ENCODE data around the gene EVC2.
"Not testable (repeated sequence)": the region's sequence is repeated elsewhere in the genome, so short reads cannot be mapped to it uniquely, and the experiment has no call there.

EVC2 gene

DNA sequence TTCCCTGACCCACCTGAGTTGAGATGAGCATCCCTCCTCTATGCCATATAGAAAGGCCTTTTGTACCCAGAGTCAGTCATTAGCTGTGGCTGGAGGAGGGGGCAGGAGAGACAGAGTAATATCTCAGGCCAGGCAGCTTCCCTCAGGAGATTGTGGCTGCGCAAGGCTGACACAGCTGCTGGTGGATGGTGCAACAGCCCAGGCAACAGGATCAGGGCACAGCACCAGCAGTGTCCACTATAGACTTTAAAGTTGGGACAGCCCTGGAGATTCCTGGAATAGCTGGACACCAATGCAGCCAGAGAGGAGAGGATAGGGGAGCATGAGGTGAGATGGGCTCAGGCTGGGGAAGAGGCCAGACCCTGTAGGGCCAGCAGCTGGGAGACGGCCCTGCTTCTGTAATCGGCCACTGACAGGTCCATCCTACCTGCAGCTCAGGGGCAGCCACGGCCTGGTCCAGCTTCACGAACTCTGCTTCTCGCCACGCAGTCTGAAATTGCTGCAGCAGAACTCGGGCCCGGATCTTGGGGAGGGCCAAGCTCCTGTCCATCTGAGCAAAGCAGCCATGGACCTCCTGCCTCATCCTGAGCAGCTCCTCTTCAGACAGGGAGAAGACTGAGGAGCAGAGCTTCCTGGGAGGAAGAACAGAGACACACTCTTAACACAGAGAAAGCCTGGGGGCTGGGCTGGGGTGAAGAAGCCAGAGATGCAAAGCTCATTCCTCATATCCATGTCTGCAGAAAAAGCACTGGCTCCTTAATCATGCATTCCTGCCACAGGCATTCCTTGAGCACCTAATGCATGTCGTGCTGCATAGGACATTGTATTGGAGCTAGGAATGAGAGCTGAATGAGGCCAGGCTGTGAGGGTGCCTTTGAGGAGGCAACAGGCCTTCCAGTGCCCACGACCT is 90.1 kb downstream of the EVC2 start:
- H3K4me1 Mint-ChIP-seq (ENCODE audit: low read depth), result no peaks in the 10 kb centered on the region
- no peaks in the 10 kb centered on the region for H3K27me3 Mint-ChIP-seq
- no peaks in the 10 kb centered on the region for H3K36me3 Mint-ChIP-seq (ENCODE audit: low read depth)
- H3K27ac Mint-ChIP-seq, result no peak overlapping the region
- no peak overlapping the region for H3K4me3 Mint-ChIP-seq
- no peaks in the 10 kb centered on the region for H3K9me3 Mint-ChIP-seq

DNA sequence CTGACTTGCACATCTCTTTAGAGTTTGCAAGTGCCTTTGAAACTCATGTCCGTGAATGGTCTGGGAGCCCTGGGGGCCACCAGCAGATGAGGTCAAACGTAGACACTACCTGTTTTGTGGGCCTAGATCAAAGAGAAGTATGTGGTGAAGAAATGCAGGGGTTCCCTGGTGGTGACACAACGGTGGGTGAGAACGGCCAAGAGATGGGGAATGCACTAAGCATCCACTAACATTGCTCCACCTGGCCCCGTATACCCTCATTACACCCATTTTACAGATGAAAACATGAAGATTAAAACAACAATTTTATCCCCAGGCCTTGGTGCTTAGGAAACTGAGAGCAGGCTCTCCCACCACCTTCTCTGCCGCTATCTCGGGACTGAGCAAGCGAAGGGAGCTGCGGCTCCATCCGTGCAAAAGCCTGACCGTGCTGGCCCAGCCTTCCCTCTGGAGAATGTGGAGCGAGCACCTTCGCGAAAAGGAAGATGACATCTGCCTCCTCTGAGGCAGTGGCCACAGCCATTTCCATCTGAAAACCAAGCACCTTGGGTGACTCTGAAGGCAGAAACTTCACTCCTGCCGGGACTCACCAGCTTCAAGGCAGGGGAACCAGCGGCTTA is 91.9 kb downstream of the EVC2 start:
- Mint-ChIP-seq H3K4me3 (no peak overlapping the region), H3K36me3 (ENCODE audit: low read depth) (no peaks in the 10 kb centered on the region), H3K27me3 (no peaks in the 10 kb centered on the region), H3K4me1 (ENCODE audit: low read depth) (no peaks in the 10 kb centered on the region), H3K9me3 (no peaks in the 10 kb centered on the region), H3K27ac (no peak overlapping the region)

DNA sequence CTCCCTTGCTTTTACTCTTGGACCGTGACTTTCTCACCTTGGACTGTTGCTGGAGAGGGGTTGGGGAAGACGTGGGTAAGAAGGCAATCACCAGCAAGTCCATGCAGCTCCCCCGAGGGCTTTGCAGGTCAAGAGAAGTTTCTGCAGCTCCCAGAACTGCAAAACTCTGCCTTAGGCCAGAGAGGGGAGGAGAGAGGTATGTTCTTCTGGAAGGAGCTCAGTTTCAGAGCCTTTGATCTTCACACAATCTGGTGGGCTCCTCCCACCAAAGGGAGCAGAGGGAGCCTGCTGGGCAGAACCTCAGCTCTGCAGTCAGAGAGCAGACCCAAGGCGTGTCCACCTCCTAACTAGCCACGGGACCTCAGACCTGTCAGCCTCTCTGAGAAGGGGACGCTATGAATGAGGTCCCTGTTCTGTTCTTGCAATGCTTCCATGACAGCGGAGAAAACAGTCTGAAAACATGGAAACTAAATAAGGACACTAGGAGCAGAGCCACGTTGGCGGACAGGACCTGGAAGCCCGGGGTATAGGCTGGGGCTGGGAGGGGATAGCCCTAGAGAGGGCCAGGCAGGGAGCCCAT is 92.8 kb downstream of the EVC2 start:
- Mint-ChIP-seq H3K4me3 (no peak overlapping the region), H3K9me3 (no peaks in the 10 kb centered on the region), H3K27ac (no peak overlapping the region), H3K27me3 (no peaks in the 10 kb centered on the region), H3K4me1 (ENCODE audit: low read depth) (no peaks in the 10 kb centered on the region), H3K36me3 (ENCODE audit: low read depth) (no peaks in the 10 kb centered on the region)

DNA sequence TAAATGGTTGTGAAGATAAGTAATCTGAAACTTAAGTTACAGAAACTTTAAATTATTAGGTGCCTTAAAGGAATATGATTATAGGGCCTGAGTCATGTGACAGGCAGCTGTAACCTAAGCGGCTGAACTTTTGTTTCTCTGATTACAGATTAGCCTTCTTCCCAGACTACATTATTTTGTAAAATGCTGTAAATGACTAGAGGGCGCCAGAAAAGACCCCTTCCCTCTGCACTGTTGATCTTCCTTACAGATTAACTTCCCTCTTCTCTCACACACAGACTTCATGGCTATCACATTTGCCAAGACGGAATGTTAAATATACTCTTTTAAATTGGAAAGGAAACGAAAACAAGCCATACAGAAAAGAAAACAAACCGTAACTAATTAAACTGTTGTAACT is 96.6 kb downstream of the EVC2 start:
- H3K27me3 Mint-ChIP-seq, result no peaks in the 10 kb centered on the region
- H3K4me3 Mint-ChIP-seq, result no peak overlapping the region
- H3K36me3 Mint-ChIP-seq (ENCODE audit: low read depth), result no peaks in the 10 kb centered on the region
- no peaks in the 10 kb centered on the region for H3K9me3 Mint-ChIP-seq
- H3K27ac Mint-ChIP-seq, result no peak overlapping the region
- H3K4me1 Mint-ChIP-seq (ENCODE audit: low read depth), result no peaks in the 10 kb centered on the region

DNA sequence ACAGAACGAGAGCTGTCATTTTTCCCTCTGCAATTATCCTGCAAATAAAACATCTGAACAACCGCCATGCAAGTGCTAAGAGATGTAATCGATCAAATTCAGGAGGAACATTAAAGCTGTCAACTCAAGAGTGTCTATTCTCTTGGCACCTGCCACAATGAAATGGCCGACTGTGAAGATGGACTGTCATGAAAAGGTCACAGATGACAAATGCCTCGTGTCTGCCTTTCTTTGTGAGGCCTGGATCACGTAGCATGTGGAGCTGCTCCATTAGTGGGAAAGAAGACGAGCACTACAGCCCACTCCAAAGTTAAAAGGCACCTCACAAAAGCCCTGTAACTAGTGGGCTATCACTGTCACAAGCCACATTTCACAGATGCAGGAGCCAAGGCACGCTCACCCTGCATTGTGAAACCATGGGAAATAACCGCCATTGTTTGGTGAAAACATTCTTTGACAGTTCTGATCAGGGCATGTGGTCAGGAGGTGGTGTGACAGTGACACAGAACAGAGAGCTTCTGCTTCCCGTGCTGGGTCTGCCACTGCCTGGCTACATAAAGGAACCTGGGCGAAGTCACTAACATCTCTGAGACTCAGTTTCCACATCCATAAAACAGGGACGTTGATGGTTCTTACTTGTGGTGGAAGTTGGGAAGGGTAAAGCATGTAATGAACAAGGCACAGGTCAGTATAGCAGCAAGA is 98.9 kb downstream of the EVC2 start:
- H3K4me1 Mint-ChIP-seq (ENCODE audit: low read depth), result no peaks in the 10 kb centered on the region
- no peaks in the 10 kb centered on the region for H3K27me3 Mint-ChIP-seq
- H3K27ac Mint-ChIP-seq, result no peak overlapping the region
- H3K4me3 Mint-ChIP-seq, result no peak overlapping the region
- no peaks in the 10 kb centered on the region for H3K36me3 Mint-ChIP-seq (ENCODE audit: low read depth)
- no peaks in the 10 kb centered on the region for H3K9me3 Mint-ChIP-seq

DNA sequence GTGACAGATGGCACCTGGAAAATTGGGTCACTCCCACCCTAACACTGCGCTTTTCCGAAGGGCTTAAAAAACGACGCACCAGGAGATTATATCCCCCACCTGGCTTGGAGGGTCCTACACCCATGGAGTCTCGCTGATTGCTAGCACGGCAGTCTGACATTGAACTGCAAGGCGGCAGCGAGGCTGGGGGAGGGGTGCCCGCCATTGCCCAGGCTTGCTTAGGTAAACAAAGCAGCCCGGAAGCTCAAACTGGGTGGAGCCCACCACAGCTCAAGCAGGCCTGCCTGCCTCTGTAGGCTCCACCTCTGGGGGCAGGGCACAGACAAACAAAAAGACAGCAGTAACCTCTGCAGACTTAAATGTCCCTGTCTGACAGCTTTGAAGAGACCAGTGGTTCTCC is 114.5 kb downstream of the EVC2 start:
- not testable (repeated sequence) for H3K36me3 Mint-ChIP-seq (ENCODE audit: low read depth); H3K4me3 Mint-ChIP-seq; H3K27ac Mint-ChIP-seq

DNA sequence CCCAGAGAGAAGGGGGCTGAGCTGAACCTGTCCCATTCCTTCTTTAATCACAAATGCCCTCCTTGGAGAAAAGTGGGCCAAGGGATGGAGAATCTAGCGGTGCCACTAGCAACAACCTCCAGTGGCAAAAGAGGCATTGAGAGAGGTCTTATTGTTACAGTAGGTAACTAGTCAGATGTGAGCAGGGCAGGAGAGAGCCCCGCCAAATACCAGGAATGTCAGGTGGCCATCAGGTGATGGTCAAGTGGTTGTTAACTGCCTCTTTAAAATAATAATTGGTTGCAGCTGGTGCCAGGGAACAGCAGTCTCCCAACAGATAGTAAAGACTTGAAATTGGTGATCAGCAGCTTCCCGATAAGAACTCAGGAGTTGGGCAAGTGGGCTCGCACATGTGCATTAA is 116.1 kb downstream of the EVC2 start:
- no peak overlapping the region for H3K4me3 Mint-ChIP-seq
- H3K9me3 Mint-ChIP-seq, result peaks cover 27% of the 10 kb centered on the region
- H3K4me1 Mint-ChIP-seq (ENCODE audit: low read depth), result no peaks in the 10 kb centered on the region
- no peak overlapping the region for H3K27ac Mint-ChIP-seq
- peaks cover 4% of the 10 kb centered on the region for H3K36me3 Mint-ChIP-seq (ENCODE audit: low read depth)
- H3K27me3 Mint-ChIP-seq, result peaks cover 3% of the 10 kb centered on the region

More for the DNA sequence above, 114.5 kb downstream of the EVC2 start:
- H3K4me1 Mint-ChIP-seq (ENCODE audit: low read depth); H3K27me3 Mint-ChIP-seq: not testable (repeated sequence)
- H3K9me3 Mint-ChIP-seq, result peaks cover 19% of the 10 kb centered on the region

DNA sequence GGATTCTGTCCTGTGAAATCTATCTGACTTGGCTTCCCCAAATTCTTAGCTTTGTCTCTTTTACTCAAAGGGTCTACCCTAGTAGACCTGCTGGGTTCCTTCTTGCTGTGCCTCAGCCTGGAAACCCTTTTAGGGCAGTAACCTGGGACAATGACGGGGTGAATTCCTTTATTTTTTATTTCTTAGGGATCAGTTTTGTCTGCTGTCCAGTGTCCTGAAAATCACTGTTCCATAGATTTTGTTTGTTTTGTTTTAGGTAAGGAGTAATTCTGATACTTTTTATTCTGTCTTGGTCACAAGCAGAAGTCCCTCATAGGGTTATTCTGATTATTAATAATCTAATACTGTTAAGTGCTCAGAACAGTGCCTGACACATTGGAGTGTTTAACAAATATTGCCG is 118.9 kb downstream of the EVC2 start:
- no peaks in the 10 kb centered on the region for H3K36me3 Mint-ChIP-seq (ENCODE audit: low read depth)
- H3K27me3 Mint-ChIP-seq, result peaks cover 3% of the 10 kb centered on the region

DNA sequence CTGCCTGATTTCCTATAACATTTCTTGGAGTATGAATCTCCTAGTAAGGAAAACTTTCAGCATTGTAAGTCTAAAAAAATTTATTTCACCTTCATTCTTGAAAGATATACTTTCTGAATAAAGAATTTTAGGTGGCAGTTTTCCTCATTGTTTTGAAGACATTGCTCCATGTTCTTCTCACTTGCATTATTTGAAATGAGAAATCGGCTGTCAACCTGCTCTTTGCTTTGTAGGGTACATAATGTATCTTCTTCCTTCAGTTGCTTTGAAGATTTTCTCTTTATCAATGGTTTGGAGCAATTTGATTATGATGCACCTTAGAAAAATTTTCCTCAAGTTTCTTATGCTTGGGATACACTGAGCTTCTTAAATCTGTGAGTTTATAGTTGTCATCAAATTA is 120.3 kb downstream of the EVC2 start:
- H3K27me3 Mint-ChIP-seq, result peaks cover 3% of the 10 kb centered on the region
- H3K36me3 Mint-ChIP-seq (ENCODE audit: low read depth), result no peaks in the 10 kb centered on the region
- peaks cover 19% of the 10 kb centered on the region for H3K9me3 Mint-ChIP-seq
- no peak overlapping the region for H3K4me3 Mint-ChIP-seq
- H3K27ac Mint-ChIP-seq, result no peak overlapping the region
- no peaks in the 10 kb centered on the region for H3K4me1 Mint-ChIP-seq (ENCODE audit: low read depth)

More for the DNA sequence above, 118.9 kb downstream of the EVC2 start:
- H3K4me3 Mint-ChIP-seq, result no peak overlapping the region
- no peaks in the 10 kb centered on the region for H3K4me1 Mint-ChIP-seq (ENCODE audit: low read depth)
- peaks cover 18% of the 10 kb centered on the region for H3K9me3 Mint-ChIP-seq
- no peak overlapping the region for H3K27ac Mint-ChIP-seq

DNA sequence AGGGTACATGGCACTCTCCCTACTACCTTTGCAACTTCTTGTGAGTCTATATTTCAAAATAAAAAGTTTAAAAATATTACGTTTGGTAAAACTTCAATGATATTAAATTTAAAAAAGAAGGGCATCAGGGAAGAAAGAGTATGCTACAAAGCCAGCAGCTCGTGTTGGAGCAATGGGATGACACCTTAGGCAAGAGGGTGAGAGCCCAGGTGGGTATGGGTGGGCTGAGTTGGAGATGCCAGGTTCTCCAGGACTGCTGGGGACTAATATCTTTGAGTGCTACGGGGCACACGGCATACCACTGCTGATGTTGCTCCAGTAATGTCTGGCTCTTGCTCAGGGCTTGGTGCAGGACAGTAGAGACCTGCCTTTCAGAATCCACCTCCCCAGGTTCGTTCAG is 132.4 kb downstream of the EVC2 start:
- H3K4me1 Mint-ChIP-seq (ENCODE audit: low read depth), result no peaks in the 10 kb centered on the region
- no peaks in the 10 kb centered on the region for H3K27me3 Mint-ChIP-seq
- H3K4me3 Mint-ChIP-seq, result no peak overlapping the region
- peaks cover 3% of the 10 kb centered on the region for H3K9me3 Mint-ChIP-seq
- H3K36me3 Mint-ChIP-seq (ENCODE audit: low read depth), result no peaks in the 10 kb centered on the region
- no peak overlapping the region for H3K27ac Mint-ChIP-seq

DNA sequence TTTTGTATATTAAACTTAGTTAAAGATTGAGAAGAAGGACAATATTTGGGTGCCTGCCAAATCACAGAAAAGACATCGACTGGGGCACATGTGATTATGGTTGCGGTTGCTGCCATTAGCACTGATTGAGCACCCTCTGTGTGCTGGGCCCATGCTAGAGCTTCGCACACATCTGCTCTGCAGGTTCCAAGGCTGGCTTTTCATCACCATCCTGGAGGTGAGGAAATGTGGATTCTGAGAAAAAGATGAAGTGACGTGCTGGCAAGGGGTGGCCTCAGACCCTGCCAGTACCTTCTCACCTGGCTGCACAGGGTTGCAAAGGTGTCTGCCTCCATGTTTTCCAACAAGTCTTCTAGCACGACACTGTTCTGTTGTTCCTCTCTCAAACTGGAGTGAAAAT is 134.0 kb downstream of the EVC2 start:
- H3K4me3 Mint-ChIP-seq, result no peak overlapping the region
- no peaks in the 10 kb centered on the region for H3K27me3 Mint-ChIP-seq
- H3K27ac Mint-ChIP-seq, result no peak overlapping the region
- H3K36me3 Mint-ChIP-seq (ENCODE audit: low read depth), result no peaks in the 10 kb centered on the region
- H3K9me3 Mint-ChIP-seq, result no peaks in the 10 kb centered on the region
- H3K4me1 Mint-ChIP-seq (ENCODE audit: low read depth), result no peaks in the 10 kb centered on the region

DNA sequence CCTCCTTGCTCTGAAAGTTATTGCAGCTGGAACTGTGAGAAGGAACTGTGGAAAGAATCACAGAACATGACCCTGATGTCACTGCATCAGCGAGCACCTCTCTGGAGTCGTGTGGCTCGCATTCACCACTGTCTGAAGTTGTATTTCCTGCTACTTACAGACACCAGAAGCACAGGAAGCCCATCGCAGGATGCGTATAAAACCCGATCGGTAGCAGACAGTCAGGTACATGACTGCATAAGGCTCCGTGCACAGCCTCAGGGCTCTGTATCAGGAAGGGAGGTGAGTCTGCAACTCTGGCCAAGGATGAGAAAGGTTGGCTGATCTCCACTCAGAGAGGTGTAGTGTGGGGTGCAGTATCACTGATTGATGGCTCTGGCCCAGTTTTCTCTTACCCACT is 134.4 kb downstream of the EVC2 start:
- Mint-ChIP-seq H3K4me1 (ENCODE audit: low read depth) (no peaks in the 10 kb centered on the region), H3K27me3 (no peaks in the 10 kb centered on the region), H3K27ac (no peak overlapping the region), H3K4me3 (no peak overlapping the region), H3K9me3 (no peaks in the 10 kb centered on the region), H3K36me3 (ENCODE audit: low read depth) (no peaks in the 10 kb centered on the region)

DNA sequence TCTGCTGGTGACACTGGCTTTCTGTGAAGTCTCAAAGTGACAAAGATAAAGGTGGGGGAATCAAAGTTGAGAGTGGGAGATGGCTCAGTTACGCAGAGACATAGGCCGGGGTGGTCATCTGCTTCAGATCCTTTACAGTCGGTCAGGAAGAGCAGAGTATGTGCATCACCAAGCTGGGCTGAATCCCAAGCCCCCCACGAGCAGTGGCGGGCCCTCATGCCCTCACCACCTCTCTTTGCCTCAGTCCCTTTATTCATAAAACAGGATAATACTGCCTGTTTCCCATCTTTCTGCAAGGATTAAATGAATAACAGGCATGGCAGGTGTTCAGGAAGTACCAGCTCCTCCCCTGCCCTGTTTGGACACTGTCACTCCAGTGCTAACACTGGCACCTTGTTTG is 135.6 kb downstream of the EVC2 start:
- Mint-ChIP-seq H3K4me1 (ENCODE audit: low read depth) (no peaks in the 10 kb centered on the region), H3K9me3 (no peaks in the 10 kb centered on the region), H3K27ac (no peak overlapping the region), H3K27me3 (no peaks in the 10 kb centered on the region), H3K4me3 (no peak overlapping the region), H3K36me3 (ENCODE audit: low read depth) (no peaks in the 10 kb centered on the region)

DNA sequence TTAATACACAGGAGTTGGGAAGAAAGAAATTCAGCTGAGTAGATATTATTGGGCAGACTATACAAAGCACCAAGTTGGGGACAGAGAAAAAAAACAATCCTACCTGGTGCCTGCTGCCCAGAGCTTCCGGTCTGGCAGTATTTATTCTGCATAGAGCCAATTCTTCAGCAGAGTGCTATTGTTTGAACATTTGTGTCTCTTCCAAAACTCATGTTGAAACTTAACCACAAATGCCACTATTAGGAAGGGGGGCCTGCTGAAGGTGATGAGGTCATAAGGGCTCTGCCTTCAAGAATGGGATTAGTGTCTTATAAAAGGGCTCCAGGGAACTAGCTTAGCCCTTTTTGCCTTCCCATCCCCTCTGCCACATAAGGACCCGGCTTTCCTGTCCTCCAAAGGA is 136.2 kb downstream of the EVC2 start:
- H3K27ac Mint-ChIP-seq, result no peak overlapping the region
- no peak overlapping the region for H3K4me3 Mint-ChIP-seq
- H3K4me1 Mint-ChIP-seq (ENCODE audit: low read depth), result no peaks in the 10 kb centered on the region
- no peaks in the 10 kb centered on the region for H3K36me3 Mint-ChIP-seq (ENCODE audit: low read depth)
- no peaks in the 10 kb centered on the region for H3K9me3 Mint-ChIP-seq
- no peaks in the 10 kb centered on the region for H3K27me3 Mint-ChIP-seq

DNA sequence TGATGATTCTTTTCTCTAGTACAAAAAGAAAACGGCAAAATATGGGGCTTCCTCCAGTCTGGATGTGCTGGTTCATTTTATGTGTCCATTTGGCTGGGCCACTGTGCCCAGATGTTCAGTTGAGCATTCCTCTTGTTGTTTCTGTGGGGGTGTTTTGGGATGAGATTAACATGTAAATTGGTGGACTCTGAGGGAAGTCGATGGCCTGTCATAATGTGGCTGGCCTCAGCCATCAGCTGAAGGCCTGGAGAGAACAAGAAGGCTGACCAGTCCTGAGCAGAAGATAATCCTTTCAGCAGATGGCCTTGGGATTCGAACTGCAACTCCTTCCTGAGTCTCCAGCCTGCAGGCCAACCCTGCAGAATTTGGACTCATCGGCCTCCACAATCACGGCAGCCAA is 136.7 kb downstream of the EVC2 start:
- Mint-ChIP-seq H3K4me1 (ENCODE audit: low read depth) (no peaks in the 10 kb centered on the region), H3K27me3 (no peaks in the 10 kb centered on the region), H3K9me3 (no peaks in the 10 kb centered on the region), H3K27ac (no peak overlapping the region), H3K36me3 (ENCODE audit: low read depth) (no peaks in the 10 kb centered on the region), H3K4me3 (no peak overlapping the region)

All from stimulated activated naive CD8-positive, alpha-beta T cell treated with anti-CD3 and anti-CD28 coated beads, Interleukin-15, Interleukin-2, amounts not matched to agents 100 ng/mL and 50 ng/mL, for 24 hours (primary cell).